CD4-positive, alpha-beta T cell treated with Interferon gamma for 1 hour (primary cell): ENCODE data around the gene MAPK1IP1L.
"Not testable (repeated sequence)": the region's sequence is repeated elsewhere in the genome, so short reads cannot be mapped to it uniquely, and the experiment has no call there.

ENCODE experiments used
- DNase-seq: peaks from one replicate; pipeline ENCODE4 v3.0.0-alpha.2; 2020

Gene MAPK1IP1L

DNA sequence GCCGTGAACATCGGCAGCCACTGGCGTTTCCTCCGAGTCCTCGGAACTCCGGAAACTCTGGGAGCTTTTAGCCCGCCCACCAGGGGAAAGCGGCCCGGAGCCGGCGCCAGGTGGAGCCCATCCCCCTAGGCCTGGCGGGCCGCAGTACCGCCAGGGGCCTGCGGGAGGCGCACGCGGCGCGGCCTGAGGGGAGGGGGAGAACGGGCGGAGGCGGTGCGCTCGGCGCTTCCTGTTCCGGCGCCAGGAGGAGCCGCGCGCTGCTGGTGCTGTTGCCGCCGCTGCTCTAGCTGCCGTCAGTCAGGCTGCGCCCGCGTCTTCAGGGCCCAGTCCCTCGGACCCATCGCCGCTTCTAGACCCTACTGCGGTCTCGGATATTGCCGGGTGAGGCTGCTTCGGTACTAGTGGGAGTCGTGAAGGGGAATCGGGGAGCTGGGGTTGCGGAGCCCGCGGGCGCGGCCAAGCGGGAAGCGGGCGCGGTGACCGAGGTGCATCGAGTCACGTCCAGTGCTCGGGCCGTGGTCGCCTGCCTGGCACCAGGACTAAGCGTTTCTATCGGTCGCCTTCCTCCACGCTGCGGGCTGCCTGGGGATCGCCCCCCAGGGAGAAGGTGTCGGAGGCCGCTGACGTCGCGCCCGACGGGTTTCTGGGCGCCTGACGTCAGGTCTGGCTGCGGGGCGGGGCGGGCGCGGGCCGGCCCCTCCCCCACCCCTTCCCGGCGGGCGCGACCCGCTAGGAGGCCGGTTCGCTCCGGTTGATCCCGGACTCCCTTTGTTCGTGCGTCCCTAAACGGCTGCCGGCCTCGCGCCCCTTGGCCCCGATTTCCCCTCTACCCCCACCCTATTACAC lies at the start of gene MAPK1IP1L:
Gene MAPK1IP1L (plus strand): TSS at position 225 of the 846 bp plus-strand sequence. CDS start 10,037 bp downstream, outside the sequence.
- DNase-seq, result peak; percentile 90

DNA sequence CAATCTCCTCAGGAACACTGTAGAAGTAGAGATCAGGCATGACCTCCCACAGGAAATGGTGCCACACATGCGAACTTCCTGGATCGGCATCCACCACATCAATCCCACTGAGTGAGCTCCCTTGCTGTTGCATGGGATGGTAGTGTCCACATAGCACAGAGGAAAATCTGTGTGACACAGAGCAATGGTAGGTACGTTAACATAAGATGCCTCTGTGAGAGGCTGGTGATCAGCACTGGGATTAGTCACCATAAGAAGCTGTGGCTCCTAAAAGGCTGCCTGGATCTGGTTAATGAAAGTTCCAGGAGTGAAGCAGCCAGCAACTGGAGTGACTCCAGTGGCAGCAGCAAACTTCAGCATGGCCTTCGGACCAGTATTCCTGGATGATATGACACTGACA lies 46.4 kb upstream of the MAPK1IP1L start:
- DNase-seq, result no peak

DNA sequence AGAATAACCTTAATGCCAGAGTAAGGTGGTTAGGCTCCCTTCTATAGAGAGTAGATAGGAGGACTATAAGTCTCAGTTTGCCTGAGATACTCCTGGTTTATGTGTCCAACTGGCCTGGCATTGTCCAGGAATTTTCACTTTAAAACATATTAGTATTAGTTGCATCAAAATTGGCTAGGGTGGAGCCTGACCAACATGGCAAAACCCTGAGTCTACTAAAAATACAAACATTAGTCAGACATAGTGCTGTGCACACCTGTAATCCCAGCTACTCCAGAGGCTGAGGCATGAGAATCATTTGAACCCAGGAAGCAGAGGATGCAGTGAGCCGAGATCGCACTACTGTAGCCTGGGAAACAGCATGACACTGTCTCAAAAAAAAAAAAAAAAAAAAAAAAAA lies 36.4 kb upstream of the MAPK1IP1L start:
- DNase-seq, result no peak

DNA sequence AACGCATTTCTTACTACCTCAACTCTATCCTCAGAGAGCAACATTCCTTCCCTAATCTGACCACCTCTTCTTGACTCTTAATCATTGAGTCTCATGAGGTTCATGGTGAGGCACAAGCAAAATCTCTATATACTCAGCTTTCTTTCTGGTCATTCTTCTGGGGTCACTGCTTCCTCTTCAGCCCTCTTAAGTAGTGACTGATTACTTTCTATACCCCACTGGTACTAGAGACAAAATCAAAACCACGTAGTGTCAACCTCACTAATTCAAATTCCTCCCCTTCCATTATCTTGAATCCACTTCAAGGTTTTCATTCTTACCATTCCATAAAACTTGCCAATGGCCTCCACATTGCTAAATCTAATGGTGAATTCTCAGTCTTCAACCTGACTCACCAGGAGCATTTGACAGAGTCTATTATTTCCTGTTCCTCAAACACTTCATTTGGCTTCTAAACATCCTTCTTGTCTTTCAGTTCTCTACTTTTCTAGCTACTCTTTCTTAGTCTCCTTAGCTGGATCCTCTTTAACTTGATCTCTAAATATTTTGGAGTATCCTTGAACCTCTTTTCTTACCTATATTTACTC lies 31.4 kb upstream of the MAPK1IP1L start:
- no peak for DNase-seq

DNA sequence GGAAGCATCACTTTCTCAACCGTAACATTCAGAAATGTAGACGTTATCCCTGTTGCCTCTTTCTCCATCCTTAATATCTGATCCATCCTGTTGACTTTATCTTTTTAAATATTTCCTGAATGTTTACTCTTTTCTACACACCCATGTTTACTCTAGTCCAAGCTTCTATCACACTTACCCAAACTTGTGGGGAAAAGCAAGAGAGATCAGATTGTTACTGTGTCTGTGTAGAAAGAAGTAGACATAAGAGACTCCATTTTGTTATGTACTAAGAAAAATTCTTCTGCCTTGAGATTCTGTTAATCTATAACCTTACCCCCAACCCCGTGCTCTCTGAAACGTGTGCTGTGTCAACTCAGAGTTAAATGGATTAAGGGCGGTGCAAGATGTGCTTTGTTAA lies 27.1 kb upstream of the MAPK1IP1L start:
- DNase-seq, result not testable (repeated sequence)

DNA sequence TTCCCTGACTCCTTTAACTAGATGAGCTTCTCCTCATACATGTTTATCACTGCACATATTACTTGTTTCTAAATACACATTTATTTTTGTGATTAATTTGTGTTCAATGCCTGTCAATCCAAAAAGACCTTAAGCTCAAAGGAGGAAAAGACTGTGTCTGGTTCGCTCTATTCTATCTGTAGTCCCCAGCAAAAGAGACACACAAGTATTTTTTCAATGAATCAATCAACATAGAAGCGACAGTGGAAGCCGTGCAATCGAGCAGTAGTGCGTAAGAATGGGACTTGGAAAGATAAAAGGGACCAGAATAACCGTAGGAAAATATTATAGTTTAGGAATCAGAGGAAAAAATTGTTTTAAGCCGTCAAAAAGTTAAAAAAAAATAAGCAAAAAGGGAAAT lies 25.5 kb upstream of the MAPK1IP1L start:
- no peak for DNase-seq

DNA sequence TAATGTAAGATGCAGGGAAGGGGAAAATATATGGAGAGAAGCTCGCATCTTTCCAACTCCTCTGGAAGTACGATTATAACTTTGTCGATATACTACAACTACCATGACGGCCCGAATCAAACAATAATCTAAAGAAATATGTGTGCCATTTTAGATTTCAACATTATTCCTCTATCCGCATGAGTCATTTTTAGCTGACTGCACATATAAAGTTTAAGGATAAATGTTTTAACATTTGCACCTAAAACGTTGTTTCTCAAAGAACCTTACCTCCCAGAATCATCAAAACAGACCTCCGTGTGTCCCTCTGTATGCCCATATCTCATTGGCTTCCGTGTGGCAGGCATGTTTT lies 25.0 kb upstream of the MAPK1IP1L start:
- no peak for DNase-seq

DNA sequence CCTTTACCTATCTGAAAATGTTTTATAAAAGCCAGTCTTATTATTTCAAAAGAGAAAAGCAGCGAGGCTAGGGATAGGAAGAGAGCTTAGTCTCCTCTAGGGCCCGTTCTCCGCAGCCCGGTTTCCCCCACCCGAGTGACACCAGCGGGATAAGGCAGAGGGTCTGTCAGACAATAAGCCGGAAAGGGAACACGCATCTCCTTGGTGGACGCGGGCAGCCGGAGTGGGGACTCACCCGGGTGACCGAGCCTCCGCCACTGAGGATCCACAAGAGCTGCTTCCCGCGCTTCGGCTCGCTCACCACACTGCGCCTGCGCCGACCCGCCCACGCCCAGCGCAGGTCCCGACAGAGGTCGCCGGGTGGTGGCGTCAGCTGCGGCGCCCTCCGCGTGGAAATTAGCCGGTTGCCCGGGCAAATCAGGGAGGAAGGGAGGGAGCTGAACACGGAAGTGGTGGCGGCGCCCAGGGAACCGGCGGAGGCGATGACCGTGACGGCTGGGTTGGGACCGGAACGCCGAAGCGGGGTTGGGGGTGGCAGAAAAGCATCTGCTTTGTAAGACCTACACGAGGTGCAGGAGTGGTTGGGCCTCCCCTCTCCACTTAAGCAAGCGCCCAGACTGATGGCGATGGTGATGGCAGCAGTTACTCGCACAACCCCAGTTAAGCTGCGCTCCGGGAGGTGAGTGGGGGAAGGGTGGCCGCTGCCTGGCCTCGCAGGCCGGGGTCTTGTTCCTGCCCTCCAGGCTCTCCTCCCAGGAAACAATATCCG lies 24.5 kb upstream of the MAPK1IP1L start, which contains the start of the genes SOCS4 and WDHD1:
Gene SOCS4 (plus strand): TSS at position 444 of the 769 bp plus-strand sequence. CDS start 15,806 bp downstream, outside the sequence.
Gene WDHD1 (minus strand): TSS at position 307 of the 769 bp plus-strand sequence. CDS start 312 bp downstream, outside the sequence.
- peak; percentile 94 for DNase-seq

DNA sequence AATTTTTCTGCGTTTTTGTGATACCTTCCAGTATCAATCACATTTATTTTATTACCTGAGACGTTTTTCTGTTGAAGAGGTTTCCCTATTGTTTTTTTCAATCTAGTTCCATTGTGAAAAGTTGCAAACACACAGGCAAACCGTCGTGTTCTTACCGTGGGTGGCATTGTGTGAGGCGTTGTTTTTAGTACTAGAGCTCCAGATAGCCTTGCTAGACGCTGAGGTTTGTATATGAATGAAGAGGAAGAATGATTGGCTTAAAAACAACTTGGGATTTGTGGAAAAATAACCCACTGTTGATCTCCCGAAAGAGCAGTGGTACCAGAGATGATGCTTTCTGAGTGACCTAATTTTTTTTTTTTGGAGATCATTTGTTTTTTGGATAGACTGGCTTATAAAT lies 23.4 kb upstream of the MAPK1IP1L start:
- DNase-seq, result no peak

DNA sequence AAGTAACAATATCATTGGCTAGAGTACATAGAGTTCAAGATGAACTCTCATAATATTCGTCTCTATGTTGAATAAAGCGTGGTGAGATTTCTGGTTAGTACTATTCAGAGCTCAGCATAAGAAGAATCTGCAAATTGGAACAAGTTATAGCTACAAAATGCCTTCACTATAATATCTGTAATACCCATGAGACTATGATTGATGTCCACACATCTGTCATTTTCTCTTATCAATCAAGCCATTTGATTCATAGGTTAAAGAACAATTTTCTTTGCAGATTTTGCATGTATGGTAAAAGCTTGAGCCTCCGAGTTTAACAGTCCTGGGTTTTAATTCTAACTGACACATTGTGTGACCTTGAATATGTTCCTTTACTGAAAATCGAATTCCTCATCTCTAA lies 23.0 kb upstream of the MAPK1IP1L start:
- no peak for DNase-seq

DNA sequence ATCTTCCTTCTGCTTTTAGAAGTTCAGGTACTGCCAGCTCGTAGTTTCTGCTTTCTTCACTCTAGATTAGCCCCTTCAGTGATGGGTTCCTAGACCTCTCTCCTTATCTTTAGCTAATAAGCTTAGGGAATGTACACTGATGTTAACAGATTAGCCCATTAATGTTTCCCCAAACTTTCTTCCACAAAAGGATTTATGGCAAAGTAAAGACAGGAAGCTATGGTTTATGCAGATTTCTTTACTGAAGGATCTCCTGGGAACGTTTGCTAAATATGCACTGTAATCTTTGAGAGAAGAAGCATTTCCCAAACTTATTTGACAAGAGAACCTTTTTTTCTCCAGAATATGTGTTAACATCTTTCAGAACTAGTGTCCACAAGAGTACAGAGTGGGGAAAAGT lies 20.3 kb upstream of the MAPK1IP1L start:
- no peak for DNase-seq

DNA sequence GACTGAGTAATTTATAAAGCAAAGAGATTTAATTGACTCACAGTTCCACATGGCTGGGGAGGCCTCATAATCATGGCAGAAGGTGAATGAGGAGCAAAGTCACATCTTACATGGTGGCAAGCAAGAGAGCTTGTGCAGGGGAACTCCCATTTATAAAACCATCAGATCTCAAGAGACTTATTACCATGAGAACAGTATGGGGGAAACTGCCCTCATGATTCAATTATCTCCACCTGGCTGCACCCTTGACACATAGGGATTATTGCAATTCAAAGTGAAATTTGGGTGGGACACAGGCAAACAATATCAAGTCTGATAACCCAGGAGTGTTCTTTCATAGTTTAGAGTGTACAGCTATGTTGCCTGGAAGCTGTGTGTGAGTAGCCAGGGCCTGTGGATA lies 13.5 kb upstream of the MAPK1IP1L start:
- not testable (repeated sequence) for DNase-seq

DNA sequence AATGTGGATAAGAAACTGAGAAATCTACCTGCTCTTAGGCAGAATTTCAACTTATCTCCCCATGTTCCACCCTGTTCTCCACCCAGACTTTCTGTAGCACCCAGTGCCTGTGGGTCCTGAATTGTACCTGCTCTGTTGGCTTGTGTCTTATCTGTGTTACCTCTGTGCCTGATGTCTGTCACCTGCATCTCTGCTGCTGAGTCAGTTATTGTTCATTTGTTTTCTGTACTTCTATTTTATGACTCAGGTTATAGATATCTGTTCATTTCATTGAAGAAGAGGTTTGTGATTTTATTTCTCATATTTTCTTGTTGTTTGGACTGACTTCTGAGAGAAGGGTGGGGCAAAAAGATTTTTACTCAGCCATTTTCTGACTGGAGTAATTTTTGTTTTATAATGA lies 12.7 kb upstream of the MAPK1IP1L start:
- DNase-seq, result no peak

DNA sequence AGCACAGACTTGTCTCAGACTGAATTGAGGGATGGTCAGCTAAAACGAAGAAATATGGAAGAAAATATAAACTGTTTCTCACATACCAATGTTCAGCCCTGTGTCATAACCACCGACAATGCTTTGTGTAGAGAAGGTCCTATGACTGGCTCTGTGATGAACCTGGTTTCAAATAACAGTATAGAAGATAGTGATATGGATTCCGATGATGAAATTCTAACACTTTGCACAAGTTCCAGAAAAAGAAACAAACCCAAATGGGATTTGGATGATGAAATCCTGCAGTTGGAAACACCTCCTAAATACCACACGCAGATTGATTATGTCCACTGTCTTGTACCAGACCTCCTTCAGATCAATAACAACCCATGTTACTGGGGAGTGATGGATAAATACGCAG lies 7.9 kb upstream of the MAPK1IP1L start:
- DNase-seq, result no peak

DNA sequence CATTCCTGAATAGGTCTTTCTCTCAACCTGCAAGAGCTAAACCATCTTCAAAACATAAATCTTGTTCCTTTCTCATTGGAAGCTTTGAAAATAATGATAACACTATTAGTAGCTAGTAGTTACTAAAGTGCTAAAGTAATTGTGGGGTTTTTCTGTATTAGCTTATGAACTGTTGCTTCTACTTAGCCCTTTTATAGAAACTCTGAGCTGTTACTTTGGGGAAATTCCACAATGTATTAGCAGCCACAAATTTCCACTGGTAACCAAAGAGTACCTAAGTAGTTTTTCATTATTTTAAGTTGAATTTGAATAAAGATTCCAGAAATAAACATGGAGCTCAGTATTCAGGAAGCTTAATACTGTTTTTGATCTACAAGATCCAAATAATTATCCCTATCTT lies 6.4 kb upstream of the MAPK1IP1L start:
- no peak for DNase-seq

DNA sequence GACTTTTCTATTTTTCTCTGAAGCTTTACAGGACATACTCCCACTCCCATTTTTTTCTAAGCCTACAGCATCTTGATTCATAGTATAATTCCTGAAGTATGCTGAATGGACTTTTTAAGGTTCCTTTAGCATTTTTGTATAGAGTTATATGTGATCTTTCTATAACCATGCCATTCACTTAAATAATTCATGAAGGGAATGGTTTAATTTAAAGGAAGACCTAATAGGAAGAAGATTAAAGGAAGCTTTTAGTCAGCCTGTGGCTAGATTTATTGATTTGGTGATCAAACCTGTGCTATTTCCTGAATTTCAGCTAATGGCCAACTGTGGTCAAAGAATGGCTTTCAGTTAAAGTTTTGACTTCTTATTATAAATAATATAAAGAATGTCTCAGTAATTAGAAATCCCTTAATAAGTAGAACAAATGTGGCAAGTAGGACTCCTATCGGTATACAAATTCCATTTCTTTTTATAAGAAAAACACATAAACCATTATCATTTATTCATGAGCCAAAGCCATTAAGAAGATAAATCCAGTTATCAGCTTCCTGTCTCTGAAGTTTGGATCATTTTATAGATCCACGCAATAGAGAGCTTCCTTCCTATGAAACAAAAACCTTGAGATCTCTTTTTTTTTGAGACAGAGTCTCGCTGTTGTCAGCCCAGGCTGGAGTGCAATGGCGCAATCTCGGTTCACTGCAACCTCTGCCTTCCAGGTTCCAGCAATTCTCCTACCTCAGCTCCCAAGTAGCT lies 4.0 kb upstream of the MAPK1IP1L start:
- no peak for DNase-seq

DNA sequence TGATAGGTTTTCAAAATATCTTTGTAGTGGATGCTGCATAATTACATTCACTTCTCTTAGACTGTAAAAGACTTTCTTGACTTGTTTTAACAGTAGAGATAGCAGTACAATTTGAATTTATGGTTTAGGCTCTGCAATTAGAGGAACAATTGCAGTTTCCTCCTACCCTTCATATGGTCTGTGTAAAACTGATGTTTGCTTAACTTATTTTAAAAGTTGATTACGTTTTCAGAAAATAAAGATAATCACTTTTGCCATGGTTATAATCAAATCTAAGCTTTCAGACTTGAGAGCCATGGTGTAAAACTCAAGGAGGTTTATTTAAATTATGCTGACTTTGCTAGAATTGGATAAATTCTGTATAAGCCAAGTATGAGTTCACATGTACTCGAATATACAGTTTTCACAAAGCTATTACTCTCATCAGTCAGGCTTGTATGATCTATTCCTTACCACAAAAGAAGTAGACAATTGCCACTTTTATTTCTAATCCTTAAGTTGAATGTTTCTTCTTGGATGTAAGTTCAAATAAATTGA lies 2.5 kb upstream of the MAPK1IP1L start:
- no peak for DNase-seq

DNA sequence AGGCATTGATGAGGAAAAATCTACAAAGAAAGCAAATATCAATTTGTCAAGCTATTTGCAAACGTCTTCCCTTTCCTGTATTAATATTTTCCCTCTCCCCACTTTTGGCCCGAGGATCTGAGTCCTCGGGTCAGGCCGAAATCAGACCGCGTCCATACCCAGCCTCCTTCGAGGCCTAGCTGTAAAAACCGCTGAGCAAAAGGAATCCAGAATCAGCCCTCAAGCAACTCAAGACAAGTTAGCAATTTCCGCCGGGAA lies 353 bp upstream of the MAPK1IP1L start:
- DNase-seq, result no peak

DNA sequence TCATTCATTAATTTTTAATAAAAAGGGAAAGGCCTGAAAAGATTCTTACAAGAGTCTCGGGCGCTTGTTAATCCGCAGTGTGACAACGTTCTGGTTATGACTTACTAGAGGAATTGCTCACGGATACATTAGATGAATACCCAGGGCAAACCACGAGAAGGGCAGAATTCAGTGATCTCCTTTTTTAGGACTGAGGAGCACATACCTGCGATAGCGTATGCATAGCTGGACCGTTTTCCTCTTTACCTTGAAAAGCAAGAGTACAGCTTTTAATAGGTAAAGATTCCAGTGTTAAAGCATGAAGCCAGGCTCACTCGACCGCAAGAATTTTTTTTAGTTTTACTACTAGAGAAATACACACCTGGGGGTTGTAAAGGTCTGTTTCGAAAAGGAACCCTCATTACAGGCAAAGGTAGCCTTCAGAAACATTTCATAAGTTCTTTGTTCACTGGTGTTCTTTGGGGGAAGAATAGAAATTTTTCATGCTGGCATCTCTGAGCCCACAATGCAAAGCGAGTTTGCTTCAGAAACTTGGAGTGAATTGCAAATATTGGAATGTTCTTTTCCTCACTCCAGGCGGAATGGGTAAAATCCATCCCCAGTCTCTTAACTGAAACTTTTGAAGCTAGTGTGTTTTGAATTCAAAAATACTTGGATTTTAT lies 953 bp downstream of the MAPK1IP1L start:
- no peak for DNase-seq

DNA sequence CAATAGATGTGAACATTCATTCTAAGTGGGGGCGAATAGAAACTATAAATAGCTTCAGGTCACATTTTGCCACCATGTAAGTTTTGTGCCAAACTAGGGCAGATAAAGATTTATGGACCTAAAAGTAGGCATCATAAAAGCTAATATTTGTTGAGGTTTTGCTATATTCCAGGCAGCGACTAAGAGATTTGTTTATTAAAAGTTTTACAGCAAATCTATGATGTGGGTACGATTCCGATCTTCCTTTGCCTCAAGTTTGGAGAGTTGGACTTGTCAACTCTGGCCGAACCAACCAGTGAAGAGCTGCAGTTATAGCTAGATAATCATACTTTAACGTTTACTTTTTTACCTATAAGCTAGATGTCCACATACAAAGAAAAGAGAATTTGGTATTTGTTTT lies 1.6 kb downstream of the MAPK1IP1L start:
- no peak for DNase-seq

DNA sequence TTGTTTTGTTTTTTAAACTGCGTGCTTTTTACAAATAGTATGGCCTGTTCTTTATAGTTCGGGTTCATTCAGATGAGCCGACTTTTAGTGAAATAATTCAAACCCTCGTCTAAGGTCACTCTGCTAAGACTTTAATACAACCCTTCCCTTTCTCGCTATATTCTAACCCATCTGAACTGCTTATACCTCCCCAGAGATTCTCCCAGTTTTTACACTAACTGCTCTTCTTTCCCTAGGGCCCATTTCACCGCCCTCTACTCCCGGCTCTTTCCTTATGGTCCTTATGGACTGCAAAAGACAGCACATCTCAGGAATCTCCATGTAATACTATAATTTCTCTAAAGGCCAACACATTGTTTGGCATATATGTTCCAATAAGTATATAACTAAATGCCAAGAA lies 2.1 kb downstream of the MAPK1IP1L start:
- no peak for DNase-seq

DNA sequence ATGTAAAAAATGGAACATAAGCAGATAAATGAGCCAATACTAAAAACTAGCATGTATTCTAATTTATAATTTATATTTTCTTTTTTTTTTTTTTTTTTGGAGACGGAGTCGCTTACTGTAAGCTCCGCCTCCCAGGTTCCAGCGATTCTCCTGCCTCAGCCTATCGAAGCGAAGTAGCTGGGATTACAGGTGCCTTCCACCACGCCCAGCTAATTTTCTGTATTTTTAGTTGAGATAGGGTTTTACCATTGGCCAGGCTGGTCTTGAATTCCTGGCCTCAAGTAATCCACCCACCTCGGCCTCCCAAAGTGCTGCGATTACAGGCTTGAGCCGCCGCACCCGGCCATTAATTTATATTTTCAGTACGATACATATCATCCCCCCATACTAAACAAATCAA lies 2.7 kb downstream of the MAPK1IP1L start:
- no peak for DNase-seq
